DMS 273 (cell line): ENCODE results near the gene MYO7A.

Experiments
- DNase-seq: peaks from one replicate; lab custom pipeline; 2025; ENCODE audit not compliant: unreplicated experiment; lab: John Stamatoyannopoulos, UW

The MYO7A gene

DNA sequence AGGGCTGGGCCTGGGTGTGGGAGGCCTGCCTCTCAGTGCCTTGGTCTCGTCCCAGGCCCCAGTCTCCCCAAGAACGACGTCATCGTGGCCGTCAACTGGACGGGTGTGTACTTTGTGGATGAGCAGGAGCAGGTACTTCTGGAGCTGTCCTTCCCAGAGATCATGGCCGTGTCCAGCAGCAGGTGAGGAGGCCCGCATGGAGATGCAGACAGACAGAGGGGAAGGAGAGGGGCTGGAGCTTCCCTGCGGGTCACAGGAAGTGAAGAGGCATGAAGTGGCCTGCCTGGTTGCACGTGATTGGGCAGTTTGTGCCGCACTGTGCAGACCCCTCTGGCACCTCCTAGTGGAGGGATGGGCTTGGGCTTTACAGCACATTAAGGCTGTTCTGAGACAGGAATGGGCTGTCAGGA is 70.4 kb downstream of the MYO7A start:
- peak; percentile 53 for DNase-seq

DNA sequence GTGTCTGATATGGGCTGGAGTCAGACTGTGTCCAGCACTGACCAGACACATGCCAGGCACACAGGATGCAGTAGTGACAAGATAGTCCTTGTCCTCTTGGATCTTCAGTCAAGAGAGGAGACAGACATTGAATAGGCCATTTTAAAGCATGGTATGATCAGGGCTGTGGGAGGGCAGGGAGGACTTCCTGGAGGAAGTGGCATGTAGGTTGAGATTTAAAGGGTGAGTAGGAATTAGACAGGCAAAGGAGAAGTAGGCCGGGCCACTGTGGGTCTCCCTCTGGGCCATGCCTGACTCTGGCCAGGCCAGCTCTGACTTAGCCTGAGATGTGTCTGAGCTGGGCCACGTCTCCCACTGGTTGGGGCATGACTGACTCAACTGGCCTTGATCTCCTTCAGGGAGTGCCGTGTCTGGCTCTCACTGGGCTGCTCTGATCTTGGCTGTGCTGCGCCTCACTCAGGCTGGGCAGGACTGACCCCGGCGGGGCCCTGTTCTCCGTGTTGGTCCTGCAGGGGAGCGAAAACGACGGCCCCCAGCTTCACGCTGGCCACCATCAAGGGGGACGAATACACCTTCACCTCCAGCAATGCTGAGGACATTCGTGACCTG is 71.2 kb downstream of the MYO7A start:
- no peak for DNase-seq

DNA sequence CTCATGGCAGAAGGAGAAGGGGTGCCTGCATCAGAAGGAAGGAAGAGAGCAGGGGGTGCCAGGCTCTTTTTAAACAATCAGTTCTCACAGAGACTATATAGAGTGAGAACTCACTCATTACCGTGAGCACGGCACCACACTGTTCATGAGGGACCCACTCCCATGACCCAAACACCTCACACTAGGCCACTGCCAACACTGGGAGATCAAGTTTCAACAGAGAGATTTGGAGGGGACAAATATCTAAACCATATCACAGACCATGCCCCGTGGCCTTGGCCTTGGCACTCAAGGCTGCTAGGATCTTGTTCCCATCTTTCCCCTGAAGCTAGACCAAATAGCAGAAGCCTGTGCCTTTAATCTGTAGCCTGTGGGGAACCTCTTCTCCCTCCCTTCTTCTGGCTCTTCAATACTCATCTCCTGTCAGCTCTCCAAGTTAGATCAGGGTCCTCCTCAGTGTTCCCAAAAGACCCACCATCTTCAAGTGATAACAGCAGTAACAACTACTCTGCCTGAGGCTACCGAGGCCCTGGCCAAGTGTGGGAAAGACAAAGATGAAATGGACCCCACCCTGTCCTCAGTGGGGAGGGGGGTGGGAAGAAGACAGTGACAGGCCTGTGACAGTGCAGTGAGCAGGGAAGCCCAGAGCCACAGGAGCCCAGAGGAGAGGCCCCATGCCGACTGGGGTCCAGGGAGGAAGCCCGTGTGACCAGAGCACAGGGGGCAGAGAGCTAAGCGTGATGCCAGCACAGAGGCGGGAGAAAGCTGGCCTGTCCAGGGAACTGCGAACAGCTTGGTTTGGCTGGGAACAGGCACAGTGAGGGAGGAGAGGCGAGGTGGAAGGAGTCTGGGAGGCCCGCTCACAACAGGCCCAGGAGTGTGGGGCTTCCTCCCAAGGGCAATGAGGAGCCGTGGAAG is 72.6 kb downstream of the MYO7A start:
- DNase-seq = no peak

DNA sequence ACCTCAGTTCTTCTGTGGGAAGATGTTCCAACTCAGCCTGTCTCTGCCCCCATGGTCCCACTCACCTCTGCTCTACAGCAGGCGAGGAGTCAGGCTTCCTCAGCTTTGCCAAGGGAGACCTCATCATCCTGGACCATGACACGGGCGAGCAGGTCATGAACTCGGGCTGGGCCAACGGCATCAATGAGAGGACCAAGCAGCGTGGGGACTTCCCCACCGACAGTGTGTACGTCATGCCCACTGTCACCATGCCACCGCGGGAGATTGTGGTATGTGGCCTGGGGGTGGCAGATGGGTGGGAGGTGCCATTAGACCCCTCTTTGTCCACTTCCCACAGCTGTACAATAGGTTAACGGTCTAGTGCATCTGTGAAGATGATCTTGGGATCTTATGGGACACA is 73.3 kb downstream of the MYO7A start:
- DNase-seq = no peak

DNA sequence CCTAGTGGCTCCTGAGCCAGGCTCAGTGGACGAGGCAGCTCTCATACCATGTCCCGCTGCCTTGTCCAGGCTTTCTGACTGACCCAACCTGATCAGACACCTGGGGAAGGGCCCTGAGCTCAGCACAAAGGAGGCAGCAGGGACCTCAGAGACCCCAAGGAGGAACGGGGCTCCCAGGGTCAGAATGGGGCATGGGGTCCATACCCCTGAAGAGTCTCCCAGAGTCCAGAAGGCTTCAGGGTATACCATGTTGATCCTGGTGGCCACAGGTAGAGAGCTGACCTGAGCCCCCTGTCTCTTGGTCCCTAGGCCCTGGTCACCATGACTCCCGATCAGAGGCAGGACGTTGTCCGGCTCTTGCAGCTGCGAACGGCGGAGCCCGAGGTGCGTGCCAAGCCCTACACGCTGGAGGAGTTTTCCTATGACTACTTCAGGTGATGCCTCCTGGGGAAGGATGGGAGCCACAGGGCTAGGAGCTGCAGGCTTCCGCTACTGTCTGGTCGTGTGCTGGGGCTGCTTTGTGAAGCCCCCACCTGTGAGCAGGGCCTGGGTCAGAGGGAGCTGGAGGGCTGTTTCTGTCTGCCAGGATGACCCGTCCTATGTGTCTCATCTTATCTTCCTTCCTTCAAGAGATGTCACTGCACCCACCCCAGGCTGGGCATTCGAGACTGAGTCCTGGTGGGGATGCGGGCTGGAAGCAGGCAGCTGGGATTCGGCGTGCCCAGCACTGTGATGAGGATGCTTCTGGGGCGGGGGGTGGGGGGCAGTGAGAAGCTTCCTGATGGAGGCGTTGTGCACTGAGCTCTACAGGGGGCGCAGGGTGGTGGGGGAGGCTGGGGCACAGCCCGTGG is 74.2 kb downstream of the MYO7A start:
- DNase-seq = no peak

DNA sequence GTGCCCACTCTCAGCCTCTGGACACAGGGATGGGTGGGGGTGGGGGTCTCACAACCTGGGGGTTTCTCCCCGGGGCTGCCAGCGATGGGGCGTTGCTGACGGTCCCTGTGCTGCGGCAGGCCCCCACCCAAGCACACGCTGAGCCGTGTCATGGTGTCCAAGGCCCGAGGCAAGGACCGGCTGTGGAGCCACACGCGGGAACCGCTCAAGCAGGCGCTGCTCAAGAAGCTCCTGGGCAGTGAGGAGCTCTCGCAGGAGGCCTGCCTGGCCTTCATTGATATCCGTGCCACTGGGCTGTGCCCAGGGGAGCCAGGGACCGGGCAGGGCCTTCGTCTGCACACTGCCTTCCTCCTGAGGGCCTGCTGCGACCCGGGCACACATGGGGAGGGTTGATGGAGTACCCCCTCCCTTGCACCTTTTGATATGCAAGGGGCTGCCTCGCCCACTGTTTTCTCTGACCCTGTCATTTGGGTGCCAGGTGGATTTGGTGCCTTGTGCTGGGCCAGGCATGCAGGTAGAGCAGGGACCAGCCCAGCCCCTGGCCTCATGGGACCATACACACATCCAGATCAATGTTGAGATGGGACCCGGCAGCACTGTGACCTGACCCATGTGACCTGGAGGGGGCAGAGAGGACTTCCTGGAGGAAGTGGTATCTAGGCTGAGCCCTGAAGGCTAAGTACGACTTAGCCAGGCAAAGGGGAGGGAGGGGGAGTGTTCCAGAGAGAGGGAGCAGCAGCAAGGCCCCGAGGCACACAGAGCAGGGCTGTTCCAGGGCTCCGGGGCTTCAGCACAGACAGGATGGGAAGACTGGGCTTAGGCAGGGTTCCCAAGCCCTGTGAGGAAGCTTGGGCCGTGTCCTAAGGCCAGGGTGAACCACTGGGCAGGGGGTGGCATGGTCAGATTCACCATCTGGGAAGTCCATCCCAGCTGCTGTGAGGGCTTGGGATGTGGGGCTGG is 75.2 kb downstream of the MYO7A start:
- no peak for DNase-seq

DNA sequence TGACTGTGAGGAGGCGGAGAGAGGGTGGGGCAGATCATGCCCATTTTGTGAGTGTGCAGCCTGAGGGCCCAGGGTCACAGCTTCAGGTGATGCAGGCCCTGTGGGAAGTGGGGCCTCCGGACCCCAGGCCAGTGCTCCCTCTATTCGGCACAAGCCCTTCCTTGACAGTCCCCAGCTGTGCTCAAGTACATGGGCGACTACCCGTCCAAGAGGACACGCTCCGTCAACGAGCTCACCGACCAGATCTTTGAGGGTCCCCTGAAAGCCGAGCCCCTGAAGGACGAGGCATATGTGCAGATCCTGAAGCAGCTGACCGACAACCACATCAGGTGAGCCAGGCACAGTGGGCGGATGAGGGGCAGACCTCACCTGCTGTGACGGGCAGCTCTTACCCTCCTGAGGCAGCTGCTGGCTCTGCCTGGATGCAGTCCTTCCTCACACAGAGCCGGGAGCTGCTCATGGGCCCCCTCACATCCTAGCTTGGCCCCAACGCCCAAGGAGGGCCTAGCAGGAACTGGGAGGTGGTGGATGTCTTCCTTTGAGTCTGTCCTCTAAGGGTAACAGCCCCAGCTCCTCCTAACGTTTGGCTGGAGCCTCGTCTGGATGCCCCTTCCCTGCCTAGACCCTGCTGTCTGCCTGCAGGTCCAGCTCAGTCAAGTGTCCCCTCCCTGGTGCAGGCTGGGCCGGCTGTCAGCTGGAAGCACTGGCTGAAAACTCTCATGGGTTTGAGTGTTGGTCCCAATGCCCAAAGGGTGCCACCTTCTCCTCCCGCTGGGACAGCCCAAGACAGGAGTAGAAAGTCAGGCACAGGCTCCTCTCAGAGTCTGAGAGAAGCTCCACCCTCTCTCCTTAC is 76.1 kb downstream of the MYO7A start:
- DNase-seq = no peak

DNA sequence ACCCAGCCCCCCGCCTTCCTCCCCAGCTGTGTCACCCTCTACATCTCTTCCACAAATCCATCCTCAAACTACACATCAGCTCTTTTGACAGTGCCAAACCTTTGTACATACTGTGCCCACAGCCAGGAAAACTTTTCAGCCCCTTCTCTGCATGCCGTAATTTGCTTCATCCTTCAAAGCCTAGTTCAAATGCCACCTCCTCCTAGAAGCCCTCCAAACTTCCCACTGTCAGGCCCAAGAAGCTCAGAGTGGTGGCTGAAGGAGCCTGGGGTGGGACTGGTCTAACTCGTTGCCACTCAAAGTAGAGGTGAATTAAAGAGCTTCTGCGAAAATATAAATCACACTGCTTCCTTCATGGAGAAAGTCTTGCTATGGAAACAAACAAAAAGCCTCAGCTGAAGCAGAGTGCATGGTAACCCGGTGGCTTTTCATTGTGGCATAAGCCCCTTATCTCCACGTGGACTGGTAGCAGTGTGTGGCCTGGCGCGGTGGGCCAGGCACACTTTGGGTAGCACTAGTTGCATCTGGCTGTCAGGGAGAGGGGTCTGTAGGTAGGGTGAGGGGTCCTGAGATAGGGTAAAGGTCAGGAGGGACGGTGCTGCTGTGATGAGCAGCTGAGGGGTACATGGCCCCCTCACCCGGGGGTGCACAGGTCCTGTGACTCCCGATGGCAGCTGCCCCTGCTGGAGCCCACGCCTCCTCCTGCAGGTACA is 76.9 kb downstream of the MYO7A start:
- no peak for DNase-seq

DNA sequence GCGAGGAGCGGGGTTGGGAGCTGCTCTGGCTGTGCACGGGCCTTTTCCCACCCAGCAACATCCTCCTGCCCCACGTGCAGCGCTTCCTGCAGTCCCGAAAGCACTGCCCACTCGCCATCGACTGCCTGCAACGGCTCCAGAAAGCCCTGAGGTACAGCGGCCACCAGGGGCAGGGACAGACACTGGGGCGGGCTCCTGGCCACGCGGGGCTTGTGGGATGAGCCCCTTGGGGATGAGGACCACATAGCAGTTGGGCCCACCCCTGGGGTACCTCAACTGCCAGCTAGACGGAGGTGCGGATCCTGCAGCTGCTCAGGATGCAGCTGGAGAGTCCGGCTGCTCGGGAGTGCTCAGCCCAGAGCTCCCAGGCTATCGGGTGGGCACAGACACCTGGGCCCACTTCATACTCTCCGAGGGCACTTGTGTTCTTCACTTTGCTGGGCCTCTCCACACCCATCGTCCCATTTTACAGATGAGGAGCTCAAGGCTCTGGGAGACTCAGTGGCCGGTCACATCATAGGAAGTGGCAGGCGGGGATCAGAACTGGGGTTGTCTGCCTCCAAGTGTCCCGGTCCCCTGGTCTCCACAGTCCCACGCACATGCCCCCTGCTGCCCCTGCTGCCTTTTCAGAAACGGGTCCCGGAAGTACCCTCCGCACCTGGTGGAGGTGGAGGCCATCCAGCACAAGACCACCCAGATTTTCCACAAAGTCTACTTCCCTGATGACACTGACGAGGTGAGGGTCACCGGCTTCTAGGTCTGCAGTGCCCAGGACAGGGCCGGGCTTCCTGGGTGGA is 77.6 kb downstream of the MYO7A start:
- DNase-seq = no peak

DNA sequence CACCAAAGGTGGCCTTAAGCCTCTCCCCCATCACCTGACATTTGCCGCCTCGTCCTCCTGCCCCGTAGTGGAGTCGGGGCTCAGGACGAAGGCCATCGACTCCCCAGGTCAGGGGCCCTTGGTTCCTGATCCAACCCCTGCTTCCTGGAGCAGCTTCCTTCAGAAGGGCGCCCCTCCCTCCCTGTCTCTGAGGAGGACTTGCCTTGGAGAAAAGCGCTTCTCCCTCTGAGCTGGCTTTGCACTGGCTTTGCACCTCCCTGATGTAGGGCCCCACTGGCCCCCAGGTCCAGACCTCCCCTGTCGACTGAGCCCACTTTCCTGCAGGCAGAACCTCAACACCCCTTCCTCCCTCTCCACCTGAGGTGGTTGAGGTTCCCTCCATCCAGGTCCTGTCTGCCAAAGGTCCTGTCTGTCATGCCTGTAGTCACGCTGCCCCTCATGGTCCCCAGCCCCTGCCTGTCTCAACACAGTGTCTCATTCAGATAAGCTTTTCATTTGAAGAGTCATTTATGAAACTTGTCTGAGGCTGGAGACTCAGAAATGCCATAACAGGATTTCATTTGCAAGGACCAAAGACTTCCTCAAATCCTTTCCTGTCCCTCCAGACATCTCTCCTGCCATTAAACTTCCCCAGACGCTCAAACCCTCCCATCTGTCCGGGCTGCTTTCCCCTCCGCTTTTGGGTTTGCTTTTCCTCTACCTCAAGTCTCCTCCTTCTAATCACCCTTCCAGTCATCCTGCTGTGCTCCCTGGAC is 78.4 kb downstream of the MYO7A start:
- no peak for DNase-seq

DNA sequence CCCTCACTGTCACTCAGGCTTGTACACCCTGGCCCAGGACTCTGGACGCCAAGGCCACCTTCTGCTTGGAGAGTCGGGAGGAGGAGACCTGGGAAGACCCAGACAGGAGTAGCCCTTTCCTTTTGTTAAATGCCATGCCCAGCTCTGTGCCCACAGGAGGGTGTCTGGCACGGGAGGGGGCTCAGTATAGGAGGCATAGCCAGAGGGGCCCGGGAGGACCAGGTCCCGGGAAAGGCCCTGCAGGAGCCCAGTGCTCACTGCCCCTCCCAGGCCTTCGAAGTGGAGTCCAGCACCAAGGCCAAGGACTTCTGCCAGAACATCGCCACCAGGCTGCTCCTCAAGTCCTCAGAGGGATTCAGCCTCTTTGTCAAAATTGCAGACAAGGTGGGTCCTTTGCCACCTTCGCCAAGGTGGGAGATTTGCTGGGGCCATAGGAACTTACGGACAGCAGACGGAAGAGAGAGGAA is 79.0 kb downstream of the MYO7A start:
- DNase-seq = no peak

DNA sequence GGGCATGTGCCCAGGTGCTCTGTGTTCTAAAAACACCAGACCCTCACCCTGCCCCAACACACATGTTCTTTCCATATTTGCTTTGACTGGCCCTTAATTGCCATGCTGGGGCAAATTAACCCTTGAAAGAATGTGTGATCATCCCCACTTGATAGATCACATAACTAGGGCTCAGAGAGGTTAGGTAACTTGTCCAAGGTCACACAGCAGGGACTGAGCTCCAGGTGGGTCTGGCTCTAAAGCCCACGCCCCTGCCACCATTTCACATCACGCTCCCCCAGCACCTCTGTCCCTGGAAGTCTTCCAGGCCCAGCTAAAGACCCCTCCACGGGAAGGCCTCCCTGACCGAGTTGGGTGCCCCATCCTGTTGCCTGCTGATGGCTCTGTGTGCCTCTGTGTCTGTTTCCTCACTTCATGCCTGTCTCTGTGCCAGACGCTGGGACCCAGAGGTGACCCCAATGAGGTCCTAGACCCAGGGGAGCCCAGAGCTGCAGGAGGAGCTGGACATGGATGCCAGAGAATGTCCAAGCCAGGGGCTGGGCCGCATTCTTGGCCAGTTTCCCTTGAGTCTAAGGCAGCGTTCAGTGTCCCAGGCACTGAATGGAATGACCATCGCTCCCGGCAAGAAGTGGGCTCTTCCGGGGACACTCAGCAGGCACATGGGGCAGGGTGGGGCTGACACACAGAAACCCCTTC is 79.7 kb downstream of the MYO7A start:
- no peak for DNase-seq

DNA sequence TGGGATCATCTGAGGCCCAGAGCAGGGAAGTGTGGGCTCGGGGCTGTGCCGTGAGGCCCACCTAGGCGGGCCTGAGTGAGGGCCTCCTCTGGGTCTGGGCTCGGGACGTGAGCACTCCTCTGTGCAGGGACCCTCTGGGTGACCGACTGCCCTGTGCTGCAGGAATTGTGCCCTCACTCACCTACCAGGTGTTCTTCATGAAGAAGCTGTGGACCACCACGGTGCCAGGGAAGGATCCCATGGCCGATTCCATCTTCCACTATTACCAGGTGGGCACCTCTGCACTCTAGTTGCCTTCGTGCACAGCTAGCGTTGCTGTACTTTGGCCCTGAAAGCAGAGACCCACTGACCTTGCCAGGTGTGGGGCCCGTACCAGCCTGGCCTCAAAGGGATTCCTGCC is 80.5 kb downstream of the MYO7A start:
- no peak for DNase-seq

DNA sequence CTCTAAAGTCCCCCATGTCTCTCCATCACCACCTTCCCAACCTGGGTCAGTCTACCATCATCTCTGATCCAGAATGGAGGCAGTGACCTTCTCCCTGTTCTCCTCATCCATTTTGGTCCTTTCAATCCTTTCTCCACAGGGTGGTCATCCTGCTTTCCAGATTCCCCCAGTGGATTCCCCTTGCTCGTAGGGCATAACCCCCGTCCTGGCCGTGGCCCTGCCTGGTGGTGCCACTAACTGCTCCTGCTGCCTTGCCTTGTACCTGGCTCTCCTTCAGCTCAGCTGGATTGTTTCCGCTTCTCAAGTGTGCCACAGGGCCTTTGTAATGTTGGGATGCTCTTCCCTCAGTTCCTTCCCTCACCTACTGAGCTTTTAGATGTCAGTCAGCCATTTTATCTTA is 81.6 kb downstream of the MYO7A start:
- DNase-seq = no peak

DNA sequence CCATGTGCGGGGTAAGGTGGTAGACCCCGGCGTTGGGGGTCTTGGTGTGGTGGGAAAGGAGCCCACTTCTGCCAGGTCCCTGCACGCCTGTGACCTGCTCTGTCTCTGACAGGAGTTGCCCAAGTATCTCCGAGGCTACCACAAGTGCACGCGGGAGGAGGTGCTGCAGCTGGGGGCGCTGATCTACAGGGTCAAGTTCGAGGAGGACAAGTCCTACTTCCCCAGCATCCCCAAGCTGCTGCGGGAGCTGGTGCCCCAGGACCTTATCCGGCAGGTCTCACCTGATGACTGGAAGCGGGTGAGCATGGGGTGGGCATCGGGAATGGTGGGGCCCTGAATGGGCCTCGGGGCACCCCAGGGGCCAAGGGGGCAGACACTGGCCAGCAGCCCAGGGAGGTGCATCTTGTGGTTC is 83.0 kb downstream of the MYO7A start:
- DNase-seq = no peak

DNA sequence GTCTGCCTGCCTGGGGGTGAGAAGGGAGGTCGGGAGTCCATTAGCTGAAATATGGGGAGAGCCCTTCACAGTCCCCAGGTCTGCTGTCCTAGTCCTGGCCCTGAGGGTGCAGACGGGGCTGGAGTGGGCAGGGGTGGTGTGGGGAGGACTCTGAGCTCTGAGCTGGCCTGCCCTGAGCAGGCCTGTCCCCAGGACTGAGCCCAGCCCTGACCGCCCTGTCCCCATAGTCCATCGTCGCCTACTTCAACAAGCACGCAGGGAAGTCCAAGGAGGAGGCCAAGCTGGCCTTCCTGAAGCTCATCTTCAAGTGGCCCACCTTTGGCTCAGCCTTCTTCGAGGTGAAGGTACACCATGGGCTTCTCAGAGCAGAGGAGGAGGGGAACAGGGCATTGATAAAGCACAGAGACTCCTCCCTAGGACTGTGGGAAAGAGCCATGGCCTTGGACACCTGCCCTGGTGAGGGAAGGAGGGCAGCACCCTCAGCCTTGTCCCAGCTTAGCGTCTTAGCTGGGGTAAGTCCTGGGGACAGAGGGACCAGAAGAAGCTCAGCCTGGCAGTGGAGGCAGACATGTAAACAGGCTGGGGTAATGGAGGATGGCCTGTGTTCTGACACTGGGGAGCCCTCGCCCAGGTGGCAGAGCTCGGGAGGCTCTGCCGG is 83.7 kb downstream of the MYO7A start:
- DNase-seq = no peak
